Hematopoietic multipotent progenitor cell treated with erythropoietin and hydrocortisone succinate and interleukin-3 and kit ligand, for 4 days (in vitro differentiated cells): ENCODE results near the gene PRKCB.

ENCODE experiments used
- DNase-seq: peaks from one replicate; pipeline ENCODE4 v3.0.0-alpha.2; 2015

Gene PRKCB

DNA sequence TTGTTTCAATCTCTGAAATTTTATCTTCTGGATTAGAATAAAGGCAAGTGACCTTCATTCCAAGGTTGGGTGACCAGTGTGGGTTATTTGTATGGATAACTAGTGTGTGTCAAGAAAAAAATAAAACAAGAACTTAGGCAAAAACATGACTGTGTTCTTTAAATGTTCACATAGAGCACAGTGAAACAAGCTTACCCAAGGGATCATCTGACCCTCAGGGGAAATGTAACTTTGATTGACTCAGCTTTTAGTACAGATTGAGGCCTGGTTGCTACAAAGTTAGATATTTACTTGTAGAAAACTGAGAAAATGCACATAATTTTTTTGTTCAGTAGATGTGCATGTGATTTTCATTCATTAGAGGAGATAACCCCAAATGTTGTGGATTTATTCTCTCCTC, 427.0 kb downstream of the PRKCB start:
- no peak for DNase-seq
